Testis (tissue), 2 donors: ENCODE results near the gene METTL22.

ENCODE experiments used
- POLR2A ChIP-seq: fragments of 450-650 bp; IDR thresholded peaks from one replicate; pipeline ENCODE4 v1.6.1; 2017; ENCODE audit warnings: antibody characterized with exemption, mild to moderate bottlenecking, moderate library complexity
- TF ChIP-seq, protein P1 (sequence below), 3 experiments: fragments of 450-650 bp in 2 of 3; fragments of 200-600 bp in 1 of 3; sonication (generic) in 1 of 3; IDR thresholded peaks; one replicate each; pipeline ENCODE4 v1.5.1; 2016 to 2019; ENCODE audit warnings: antibody characterized with exemption in 3 of 3, mild to moderate bottlenecking in 2 of 3, moderate library complexity in 1 of 3

DNA sequence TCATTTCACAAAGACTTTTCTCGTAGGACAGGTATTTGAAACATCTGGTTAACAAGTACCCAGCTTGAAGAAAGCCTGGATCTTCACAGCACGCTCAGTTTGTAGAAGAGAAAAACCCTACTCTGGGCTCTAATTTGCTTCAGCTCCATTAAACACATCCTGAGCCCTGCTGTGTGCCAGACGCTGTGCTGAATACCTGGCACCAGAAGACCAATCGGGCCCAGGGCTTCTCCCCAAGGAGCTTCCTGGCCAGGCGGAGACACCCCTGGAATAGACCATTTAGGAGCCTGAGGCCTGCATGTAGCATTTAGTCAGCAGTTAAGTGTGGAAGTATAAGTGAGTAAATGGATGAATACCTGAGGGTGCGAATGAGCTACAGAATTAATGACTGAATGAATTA lies 44.0 kb downstream of the METTL22 start:
- TF ChIP-seq, protein P1, sequence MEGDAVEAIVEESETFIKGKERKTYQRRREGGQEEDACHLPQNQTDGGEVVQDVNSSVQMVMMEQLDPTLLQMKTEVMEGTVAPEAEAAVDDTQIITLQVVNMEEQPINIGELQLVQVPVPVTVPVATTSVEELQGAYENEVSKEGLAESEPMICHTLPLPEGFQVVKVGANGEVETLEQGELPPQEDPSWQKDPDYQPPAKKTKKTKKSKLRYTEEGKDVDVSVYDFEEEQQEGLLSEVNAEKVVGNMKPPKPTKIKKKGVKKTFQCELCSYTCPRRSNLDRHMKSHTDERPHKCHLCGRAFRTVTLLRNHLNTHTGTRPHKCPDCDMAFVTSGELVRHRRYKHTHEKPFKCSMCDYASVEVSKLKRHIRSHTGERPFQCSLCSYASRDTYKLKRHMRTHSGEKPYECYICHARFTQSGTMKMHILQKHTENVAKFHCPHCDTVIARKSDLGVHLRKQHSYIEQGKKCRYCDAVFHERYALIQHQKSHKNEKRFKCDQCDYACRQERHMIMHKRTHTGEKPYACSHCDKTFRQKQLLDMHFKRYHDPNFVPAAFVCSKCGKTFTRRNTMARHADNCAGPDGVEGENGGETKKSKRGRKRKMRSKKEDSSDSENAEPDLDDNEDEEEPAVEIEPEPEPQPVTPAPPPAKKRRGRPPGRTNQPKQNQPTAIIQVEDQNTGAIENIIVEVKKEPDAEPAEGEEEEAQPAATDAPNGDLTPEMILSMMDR (IDR thresholded peaks at IDR 0.05): no peak
- no peak for TF ChIP-seq POLR2A
